ENCODE data around the gene PALLD.

GRCh38 chr4:168907119-168907698, 410.4 kb downstream of the PALLD start:
- no peak for TF ChIP-seq EZH2 (IDR thresholded peaks at IDR 0.05)
- TF ChIP-seq, protein P1, sequence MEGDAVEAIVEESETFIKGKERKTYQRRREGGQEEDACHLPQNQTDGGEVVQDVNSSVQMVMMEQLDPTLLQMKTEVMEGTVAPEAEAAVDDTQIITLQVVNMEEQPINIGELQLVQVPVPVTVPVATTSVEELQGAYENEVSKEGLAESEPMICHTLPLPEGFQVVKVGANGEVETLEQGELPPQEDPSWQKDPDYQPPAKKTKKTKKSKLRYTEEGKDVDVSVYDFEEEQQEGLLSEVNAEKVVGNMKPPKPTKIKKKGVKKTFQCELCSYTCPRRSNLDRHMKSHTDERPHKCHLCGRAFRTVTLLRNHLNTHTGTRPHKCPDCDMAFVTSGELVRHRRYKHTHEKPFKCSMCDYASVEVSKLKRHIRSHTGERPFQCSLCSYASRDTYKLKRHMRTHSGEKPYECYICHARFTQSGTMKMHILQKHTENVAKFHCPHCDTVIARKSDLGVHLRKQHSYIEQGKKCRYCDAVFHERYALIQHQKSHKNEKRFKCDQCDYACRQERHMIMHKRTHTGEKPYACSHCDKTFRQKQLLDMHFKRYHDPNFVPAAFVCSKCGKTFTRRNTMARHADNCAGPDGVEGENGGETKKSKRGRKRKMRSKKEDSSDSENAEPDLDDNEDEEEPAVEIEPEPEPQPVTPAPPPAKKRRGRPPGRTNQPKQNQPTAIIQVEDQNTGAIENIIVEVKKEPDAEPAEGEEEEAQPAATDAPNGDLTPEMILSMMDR (IDR thresholded peaks at IDR 0.05): no peak
